WI38 (cell line): Measurements from ENCODE around the gene RHOF.

ENCODE experiments used
- H3K4me3 ChIP-seq: 2 replicates; pipeline ENCODE4 v1.5.1; 2011; ENCODE audit warnings: low read depth, mild to moderate bottlenecking, control low read depth, low read length
- TF ChIP-seq, protein P1 (sequence below): IDR thresholded peaks from 2 replicates; pipeline ENCODE4 v1.5.1; 2012; ENCODE audit warnings: low read depth, mild to moderate bottlenecking, control low read depth, low read length

The RHOF gene

DNA sequence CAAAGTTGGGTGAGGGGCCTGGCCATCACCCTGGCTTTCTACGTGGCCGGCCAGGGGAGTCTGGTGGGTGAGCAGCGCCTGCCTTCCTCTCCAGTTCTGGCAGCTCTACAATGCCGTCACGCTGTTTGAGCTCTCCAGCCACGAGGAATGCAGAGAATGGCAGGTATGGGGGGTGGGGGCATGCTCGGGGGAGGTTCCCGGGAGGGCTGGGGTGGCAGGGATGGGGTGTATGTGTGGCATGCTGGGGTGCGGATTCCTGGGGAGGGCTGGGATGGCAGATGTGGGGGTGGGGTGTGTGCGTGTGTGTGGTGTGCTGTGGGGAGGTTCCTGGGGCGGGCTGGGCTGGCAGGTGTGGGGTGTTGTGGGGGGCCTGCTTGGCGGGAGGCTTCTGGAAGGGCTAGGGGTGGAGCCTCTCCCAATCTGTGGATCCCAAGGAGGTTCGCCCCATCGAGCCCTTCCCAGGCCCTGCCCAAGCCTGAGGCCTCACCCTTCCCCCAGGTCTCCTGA, 18.5 kb downstream of the RHOF start:
- TF ChIP-seq, protein P1, sequence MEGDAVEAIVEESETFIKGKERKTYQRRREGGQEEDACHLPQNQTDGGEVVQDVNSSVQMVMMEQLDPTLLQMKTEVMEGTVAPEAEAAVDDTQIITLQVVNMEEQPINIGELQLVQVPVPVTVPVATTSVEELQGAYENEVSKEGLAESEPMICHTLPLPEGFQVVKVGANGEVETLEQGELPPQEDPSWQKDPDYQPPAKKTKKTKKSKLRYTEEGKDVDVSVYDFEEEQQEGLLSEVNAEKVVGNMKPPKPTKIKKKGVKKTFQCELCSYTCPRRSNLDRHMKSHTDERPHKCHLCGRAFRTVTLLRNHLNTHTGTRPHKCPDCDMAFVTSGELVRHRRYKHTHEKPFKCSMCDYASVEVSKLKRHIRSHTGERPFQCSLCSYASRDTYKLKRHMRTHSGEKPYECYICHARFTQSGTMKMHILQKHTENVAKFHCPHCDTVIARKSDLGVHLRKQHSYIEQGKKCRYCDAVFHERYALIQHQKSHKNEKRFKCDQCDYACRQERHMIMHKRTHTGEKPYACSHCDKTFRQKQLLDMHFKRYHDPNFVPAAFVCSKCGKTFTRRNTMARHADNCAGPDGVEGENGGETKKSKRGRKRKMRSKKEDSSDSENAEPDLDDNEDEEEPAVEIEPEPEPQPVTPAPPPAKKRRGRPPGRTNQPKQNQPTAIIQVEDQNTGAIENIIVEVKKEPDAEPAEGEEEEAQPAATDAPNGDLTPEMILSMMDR: no peak
- H3K4me3 ChIP-seq: no peak overlapping the region

DNA sequence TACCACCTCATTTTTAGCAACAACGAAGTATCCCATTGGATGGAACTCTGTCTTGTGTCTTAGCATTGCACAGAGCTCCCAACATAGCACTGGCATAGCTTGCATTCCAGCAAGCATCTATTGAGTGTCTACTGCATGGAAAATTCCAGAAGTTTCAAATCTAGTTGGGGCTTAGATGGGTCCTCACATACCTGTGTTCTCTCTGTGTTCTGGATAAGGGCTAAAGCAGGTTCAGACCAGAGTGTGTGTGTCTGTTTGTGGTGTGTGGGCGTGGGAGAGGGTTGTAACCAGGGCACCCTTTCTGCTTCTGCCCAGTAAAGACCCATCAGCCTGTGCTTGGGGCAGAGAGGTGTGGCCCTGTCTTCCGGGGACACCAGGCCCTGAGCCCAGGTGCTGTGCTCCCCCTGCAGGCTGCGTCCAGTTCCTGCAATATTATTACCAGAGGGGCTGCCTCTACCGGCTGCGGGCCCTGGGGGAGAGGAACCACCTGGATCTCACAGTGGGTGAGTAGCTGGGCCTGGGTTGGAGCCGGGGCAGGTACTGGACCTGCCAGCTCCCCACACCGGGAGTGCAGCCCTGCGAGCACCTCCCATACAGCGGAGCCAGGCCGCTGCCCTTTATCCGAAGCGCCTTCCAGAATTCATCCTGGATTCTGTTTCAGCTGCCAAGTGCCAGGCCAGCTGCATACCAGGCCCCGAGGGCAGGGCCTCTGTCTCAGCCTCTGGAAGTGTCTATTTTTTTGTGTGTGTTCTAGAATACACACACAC, 20.3 kb downstream of the RHOF start:
- H3K4me3 ChIP-seq: no peak overlapping the region
- TF ChIP-seq, protein P1: peak; percentile 73

DNA sequence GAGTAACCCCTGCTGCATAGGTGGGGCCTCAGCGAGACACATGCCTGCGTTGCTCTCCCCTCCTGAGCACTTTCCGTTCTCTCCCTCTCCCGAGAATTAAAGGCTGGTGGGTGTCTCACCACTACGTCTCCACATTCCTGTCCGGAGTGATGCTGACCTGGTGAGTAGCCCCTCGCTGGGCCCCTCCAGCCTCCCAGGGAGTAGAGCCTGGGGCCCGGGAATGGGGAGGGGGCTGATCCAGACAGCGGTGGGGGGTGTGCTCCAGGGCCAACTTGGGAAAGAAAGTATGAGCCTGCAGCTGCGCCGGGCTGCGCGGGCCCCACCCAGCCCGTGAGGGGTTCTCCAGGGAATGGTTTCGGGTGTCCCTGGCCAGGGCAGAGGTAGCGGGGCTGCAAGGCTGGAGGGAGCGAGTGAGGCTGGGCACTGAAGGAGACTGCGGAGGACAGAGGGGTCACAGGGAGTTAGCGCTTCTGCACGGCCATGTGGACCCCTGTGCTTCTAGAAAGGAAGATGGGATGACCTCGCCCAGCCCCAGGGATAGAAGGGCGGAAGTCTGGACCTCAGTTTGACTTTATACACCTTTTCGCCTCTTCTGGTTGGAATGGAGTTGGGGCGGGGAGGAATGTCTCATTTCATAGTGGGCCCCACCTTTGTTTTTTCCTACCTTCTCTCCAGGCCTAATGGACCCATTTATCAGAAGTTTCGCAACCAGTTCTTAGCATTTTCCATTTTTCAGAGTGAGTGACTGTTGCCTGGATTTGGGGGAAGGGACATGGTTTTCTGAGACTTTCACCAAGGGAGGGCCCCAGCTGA, 22.5 kb downstream of the RHOF start:
- no peak overlapping the region for H3K4me3 ChIP-seq
- TF ChIP-seq, protein P1: no peak

DNA sequence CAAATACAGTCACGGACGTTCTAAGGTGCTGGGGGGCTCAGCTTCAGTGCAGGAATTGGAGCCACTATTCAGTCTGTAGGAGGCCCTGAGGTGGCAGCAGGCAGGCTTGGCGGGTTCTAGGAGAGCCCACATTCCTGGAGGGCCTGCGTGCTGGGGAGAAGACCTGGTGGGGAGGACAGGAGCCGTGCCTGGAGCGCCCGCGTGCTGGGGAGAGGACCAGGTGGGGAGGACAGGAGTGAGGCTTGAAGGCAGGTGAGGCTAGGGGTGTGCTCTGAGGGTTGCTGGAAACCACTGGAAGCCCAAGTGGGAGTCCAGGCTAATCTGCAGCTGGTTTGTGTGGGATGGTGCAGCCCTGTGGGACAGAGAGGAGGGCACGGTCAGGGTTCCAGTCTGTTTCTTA, 23.1 kb downstream of the RHOF start:
- no peak overlapping the region for H3K4me3 ChIP-seq
- TF ChIP-seq, protein P1: no peak

DNA sequence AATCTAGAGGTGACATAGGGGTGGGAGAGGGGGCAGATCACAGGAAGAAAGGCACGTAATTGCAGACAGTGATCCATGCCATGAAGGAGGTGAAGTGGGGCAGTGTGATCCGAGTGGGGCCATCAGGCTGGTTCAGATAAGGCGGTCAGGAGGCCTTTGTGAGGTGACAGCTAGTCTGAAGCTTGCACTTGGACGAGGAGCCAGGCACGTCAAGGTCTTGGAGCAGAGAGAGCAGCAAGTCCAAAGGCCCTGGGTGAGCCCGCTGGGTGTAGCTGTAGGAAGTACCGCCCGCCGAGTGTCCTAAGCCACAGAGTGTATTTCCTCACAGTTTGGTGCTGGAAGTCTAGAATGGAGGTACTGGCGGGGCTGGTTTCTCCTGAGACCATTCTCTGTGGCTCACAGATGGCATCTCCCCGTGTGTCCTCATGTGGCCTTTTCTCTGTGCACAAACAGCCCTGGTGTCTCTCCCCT, 23.6 kb downstream of the RHOF start:
- TF ChIP-seq, protein P1: no peak
- H3K4me3 ChIP-seq: no peak overlapping the region

DNA sequence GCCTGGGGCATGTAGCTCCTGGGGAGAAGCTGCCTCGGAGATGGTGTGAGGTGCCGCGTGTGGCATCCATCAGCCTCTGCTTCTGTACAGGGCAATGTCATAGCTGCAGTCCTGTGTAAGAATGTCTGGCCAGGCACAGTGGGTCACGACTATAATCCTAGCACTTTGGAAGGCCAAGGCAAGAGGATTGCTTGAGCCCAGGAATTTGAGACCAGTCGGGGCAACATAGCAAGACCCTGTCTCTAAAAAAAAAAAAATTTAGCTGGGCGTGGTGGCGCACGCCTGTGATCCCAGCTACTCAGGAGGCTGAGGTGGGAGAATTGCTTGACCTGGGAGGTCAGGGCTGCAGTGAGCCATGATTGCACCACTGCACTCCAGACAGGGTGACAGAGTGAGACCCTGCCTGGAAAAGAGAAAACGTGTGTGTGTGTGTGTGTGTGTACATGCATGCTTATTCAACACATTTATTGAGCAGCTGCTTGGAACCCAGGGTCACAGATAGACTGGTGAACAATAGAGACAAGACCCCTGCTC, 24.1 kb downstream of the RHOF start:
- TF ChIP-seq, protein P1: no peak
- H3K4me3 ChIP-seq: no peak overlapping the region

DNA sequence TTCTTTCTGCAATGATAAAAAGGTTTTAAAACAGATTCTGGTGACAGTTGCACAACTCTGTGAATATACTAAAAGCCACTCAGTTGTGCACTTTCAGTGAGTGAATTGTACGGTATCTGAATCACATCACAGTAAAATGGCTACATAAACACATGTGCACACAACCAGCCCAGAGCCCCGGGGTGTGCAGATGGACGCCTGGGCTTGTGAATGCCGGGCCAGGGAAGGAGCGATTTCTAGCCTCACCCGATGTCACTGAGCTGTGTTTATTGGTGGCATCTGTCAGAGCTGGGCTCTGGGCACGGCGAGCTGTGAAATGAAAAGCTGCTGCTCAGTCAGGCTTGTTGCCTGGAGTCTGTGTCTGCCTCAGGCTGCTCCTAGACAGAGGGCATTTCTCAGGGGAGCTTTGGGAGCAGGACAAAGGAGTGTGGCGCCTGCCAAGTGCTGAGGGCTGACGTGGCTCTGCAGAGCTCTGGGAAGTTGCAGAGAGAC, 25.9 kb downstream of the RHOF start:
- H3K4me3 ChIP-seq: no peak overlapping the region
- TF ChIP-seq, protein P1: no peak
